ENCODE measurements around the gene C1QTNF2. TPM values are rescaled to one million over a fixed set of nuclear protein-coding genes. Genes with fewer than 3 reads are reported as not detected.

C1QTNF2 gene
- total RNA-seq, 1 donor from 2014 or later, result 0.14 TPM

DNA sequence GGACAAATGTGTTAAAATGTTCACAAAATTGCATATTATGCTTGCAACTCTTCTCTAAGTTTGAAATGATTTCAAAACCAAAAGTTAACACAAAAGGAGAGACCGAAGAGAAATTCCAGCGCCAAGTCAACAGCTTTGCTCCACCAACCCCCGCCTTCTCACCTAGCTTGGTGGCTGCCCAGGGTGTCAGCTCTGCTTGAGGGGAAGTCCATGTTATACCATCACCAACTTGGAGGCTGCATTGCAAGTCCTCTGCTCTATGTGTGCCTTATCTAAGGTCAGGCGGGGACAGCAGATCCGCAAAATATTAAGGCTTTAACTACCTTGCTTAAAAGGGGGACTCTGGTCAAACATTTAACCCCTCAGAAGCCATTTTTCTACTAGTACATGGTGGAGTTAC lies 72.7 kb downstream of the C1QTNF2 start:
- H3K36me3 Mint-ChIP-seq (ENCODE audit: insufficient read depth), result peaks cover 9% of the 10 kb centered on the region
- no peak for DNase-seq (ENCODE audit: low spot score, unreplicated experiment)
- TF ChIP-seq CTCF (IDR thresholded peaks at IDR 0.05; ENCODE audit: unreplicated experiment), result no peak
- no peak overlapping the region for H3K4me3 Mint-ChIP-seq (ENCODE audit: low read depth)
- no peaks in the 10 kb centered on the region for H3K27me3 Mint-ChIP-seq
- peaks cover 15% of the 10 kb centered on the region for H3K4me1 Mint-ChIP-seq (ENCODE audit: low read depth)
- H3K27ac Mint-ChIP-seq, result no peak overlapping the region
- H3K9me3 Mint-ChIP-seq (ENCODE audit: low read depth), result no peaks in the 10 kb centered on the region

Other genes with a start within 250 kb of the C1QTNF2 start
- gene FABP6, start 141.1 kb downstream of the C1QTNF2 start, total RNA-seq, result 0.55 TPM in 1 of 2 replicates, not detected in the other
- 23.1 and 29.0 TPM in 2 replicates for gene CCNJL, start 58.1 kb downstream of the C1QTNF2 start, total RNA-seq
- gene FAM200C, start 29.4 kb upstream of the C1QTNF2 start, total RNA-seq, result 6.5 and 7.0 TPM in 2 replicates
- gene SLU7, start 48.5 kb upstream of the C1QTNF2 start, total RNA-seq, result 38.2 and 43.1 TPM in 2 replicates
- gene PTTG1, start 51.2 kb upstream of the C1QTNF2 start, total RNA-seq, result 48.2 and 50.0 TPM in 2 replicates

Measured in progenitor cell of endocrine pancreas (in vitro differentiated cells).